Hematopoietic multipotent progenitor cell (in vitro differentiated cells): ENCODE data around the gene LLGL2. TPM values are rescaled to one million over a fixed set of nuclear protein-coding genes. Genes with fewer than 3 reads are reported as not detected.

Source experiments
- DNase-seq, 3 donors: peaks; one replicate each; pipeline ENCODE4 v3.0.0-alpha.2; 2011 to 2015; ENCODE audit warnings: low read depth in 2 of 3, low spot score in 2 of 3
- total RNA-seq: library from RNA; depleted of rRNA; stranded (reverse); fragments of >200 nt; gene quantifications from one replicate; pipeline ENCODE4 v1.2.3, GENCODE V29; 2012

Gene LLGL2
- total RNA-seq, 1 donor, result 42.5 TPM

DNA sequence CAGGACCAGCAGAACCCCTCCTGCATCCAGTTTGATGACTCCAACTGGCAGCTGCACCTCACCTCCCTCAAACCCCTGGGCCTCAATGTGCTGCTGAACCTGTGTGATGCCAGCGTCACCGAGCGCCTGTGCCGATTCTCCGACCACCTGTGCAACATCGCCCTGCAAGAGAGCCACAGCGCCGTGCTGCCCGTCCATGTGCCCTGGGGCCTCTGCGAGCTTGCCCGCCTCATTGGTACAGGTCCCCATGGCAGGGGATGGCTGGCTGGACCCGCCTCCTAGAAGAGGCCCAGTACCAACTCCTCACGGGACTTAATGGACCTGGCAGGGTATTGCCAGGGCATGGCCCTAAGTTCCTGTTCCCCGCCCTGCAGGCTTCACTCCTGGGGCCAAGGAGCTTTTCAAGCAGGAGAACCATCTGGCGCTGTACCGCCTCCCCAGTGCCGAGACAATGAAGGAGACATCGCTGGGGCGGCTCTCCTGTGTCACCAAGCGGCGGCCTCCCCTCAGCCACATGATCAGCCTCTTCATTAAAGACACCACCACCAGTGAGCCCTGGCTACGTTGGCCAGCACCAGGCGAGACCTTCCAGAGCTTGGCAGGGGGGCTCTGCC lies 32.8 kb upstream of the LLGL2 start:
- DNase-seq, result no peak

DNA sequence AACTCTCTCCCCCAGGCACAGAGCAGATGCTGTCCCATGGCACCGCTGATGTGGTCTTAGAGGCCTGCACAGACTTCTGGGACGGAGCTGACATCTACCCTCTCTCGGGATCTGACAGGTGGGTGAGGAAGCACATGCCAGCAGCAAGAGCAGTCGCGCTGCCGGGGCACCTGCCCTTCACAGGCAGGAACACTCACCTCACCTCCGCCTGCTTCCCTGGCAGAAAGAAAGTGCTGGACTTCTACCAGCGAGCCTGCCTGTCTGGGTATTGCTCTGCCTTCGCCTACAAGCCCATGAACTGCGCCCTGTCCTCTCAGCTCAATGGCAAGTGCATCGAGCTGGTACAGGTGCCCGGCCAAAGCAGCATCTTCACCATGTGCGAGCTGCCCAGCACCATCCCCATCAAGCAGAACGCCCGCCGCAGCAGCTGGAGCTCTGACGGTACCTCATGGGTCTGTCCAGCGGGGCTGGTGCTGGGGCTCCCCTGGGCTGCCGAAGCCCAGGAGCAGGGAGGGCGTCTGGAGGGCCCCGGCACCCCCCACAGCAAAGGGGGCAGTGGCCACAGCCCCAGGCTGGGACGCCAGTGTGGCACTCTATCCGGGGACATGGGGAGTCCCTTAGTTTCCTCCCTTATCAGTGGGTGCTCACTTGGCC lies 31.9 kb upstream of the LLGL2 start:
- no peak for DNase-seq

DNA sequence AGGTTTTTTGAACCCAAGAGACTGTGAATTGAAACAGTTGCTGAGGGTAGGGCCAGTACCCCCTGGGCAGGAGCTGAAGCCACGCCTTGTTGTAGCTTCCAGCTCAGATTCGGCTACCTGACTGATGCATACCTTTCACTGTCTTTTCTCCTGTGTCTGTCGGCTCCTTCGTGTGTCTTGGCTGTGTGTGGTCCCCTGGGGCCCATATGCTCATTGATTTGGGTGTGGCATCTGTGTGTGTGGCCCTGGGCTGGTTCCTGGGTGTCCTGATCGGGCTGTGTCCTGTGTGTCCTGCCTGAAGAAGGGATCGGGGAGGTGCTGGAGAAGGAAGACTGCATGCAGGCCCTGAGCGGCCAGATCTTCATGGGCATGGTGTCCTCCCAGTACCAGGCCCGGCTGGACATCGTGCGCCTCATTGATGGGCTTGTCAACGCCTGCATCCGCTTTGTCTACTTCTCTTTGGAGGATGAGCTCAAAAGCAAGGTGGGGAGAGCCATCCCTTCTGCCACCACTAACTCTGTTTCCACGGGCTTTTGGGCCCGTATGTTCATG lies 31.1 kb upstream of the LLGL2 start:
- DNase-seq, result no peak

DNA sequence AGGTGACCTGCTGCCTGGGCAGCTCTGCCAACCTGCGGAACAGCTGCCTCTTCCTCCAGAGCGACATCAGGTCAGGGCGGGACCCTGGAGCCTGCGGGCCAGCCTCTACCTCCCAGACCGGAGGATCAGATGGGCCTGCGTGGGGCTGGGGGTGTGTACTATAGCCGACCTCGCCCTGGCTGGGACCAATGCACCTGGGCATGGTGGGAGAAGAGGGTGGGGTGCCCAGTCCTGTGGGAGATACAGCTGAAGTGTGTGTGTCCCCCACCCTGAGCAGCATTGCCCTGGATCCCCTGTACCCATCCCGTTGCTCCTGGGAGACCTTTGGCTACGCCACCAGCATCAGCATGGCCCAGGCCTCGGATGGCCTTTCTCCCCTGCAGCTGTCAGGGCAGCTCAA lies 29.5 kb upstream of the LLGL2 start:
- no peak for DNase-seq

DNA sequence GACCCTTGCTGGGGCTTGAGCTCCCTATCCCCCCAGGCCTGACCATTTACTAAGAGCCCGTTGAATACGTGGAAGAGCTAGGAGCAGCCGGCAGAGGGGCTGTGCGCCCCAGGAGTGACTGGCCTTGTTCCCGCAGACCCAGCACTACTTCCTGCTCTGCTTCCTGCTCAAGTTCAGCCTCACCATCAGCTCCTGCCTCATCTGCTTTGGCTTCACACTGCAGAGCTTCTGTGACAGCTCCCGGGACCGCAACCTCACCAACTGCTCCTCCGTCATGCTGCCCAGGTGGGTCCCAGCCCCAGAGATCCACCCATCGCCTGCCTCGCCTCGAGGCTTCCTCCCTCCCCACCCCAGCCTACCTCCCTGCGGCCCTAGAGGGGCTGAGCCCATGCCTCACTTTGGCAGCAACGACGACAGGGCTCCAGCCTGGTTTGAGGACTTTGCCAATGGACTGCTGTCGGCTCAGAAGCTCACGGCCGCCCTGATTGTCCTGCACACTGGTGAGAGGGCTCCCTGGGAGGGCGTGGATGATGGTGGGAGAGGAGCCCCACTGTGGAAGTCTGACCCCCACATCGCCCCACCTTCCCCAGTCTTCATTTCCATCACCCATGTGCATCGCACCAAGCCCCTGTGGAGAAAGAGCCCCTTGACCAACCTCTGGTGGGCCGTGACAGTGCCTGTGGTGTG lies 27.3 kb upstream of the LLGL2 start:
- DNase-seq, result peak in 1 of 3 donors; percentile 46

DNA sequence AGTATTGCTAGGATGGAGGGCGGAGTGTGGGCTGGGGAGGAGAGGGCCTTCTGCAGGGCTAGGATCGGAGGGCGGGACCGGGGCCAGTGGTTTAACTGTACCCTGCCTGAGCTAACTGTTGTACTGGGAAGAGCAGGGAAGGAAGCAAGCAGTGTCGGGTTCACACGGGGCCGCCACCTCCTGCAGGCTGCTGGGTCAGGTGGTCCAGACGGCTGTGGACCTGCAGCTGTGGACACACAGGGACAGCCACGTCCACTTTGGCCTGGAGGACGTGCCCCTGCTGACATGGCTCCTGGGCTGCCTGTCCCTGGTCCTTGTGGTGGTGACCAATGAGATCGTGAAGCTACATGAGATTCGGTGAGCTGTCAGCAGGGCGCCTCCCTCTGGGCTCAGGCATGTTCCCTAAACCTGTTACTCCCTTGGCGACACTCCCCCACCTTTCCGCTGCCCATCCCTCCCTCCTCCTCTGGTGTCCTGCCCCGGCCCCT lies 26.7 kb upstream of the LLGL2 start:
- DNase-seq, result no peak

DNA sequence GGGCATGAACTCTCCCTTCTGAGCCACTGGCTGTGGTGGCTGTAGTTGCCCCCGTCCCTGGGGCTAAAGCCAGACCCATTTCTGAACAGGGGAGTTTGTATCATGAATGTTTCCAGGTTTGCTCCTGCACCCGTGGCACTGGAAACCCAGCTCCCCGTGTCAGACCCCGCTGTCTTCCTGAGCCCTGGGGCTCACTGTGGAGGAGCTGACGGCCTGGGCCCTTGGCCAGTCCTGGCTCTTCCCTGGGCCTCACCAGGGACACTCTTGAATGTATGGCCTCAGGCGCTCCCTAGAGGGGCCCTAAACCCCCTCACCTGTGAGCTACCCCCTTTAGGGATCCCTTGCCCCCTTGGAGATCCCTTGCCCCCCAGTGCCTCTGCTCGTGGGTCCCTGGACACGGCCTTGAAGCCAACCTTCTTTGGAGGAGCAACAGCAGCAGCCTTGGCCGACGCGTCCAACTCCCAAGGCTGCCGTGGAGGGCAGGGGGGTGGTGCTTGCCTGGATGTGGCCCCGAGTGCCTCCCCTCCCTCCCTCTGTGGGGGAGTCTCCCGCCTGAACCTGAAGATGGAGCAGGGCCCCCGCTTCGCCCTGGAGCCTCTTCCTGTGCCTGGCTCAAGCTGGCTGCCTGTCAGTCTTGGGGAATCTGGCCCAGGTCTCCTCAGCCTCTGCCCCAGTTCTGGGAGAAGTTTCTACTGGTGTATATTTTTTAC lies 26.0 kb upstream of the LLGL2 start:
- no peak for DNase-seq

DNA sequence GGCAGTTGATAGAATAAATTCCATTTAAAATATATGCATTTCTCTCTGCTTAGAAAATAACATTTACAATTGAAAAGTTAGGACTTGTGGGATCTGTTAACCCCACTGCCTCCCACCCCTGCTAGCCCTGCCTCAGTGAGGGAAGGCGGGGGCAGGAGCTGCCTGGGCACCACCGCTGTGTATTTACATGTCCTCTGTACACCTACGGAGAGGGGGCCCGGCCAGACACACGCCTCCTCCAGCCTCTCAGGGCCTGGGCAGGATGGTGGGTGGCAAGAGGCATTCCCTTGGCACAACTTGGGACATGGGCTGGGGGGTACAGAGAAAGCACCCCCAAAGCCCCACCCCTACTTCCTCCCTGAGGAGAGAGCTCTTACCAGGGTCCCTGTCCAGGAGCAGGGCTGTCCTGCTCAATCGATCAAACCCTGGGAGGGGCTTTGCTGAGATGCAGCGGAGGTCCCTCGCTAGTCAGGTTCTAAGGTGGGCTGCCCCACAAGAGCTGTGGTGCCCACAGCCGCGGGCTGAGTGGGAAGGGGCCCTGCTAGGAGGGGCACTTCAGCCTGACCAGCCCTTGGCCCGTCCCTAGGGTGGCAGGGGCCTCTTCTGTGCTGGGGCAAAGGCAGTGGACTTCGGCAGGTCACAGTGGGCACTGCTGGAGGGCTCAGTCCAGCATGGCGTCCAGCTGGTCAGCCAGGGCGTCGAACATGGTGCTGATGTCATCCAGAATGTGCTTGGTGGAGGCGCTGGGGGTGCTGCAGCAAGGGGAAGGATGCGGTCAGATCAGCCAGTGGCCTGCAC lies 24.9 kb upstream of the LLGL2 start:
- no peak for DNase-seq

DNA sequence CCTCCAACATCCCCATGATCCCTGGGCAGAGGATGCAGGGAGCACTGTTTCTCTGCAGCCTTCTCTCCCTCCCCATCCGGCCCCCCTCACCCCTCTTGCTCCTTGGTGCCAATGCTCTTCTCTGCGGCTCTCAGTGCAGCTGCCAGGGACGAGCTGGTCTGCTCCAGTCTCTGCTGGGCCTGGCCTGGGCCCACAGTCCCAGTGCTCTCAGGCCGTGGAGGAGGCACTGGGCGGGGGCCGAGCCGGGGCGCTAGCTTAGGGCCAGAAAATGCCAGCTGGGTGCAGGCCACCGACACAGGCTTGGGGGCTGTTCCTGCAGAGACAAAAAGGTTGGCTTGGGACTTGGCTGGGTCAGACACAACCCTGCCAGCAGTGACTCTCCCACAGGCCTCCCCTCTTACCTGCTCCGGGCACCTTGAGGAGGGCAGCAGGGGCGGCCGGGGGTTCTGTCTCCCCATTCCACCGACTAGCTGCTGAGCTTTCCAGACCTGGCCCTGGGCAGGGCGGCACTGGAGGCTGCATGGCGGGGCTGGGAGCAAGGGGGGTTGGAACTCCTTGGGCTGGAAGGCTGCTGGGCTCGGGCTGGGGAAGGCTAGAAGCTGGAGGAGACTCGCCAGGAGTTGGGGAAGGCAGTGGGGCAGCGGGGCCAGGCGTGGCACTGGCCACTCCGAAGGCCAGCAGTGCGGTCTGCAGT lies 24.0 kb upstream of the LLGL2 start:
- no peak for DNase-seq

DNA sequence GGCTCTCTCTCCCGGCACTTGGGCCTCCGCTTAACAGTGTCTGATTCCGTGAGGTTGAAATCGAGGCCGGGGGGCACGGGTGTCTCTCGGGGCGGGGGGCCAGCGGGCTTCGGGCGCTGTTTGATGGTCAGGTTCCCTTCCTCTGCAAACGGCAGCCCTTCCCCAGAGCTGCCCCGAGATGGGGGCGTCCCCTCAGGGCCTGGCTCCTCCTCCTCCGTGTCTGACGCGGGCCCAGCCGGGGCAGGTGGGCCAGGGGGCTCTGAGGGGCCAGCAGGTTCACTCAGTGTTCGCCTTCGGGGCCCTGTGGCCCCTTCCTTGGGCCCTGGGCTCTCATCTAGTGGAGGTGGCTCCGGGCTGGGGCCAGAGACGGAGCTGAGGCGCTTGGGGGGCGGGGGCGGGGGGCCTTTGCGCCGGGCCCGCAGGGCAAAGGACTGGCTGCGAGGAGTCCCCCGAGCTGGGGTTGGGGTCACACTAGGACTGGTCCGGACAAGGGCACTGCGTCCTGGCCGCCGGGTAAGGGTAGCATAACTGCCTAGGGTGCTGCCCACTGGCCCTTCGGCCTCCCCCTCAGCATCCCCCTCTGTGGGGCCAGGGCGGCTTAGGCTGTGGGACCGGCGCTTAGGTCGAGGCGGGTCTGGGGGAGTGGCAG lies 23.3 kb upstream of the LLGL2 start:
- no peak for DNase-seq

DNA sequence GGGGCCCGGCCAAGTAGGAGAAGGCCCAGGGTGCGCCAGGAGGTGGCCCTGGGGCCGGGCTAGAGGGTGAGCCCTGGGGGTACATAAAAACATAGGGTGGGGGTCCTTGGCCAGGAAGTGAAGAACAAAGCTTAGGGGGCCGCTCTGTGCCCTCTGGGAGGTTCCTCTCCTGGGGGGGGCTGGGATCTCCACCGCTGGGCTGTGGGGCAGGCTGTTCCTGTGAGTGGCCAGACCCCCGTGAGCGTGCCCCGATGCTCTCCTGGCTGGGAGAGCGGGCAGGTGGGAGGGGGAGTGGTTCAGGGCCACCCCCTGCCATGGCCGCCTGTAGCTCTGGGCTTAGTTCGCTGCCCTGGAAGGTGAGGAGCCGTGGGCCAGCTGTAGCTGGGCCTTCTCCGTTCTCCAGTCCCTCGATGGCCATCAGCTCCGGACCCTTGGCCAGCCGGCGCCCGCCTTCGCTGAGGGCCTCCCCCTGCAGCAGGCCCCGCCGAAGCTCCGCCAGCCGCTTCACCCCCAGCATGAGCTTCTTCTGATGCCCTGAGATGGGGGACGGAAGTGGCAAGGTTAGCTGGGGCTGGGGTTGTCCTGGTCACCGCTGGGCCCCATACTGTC lies 22.7 kb upstream of the LLGL2 start:
- no peak for DNase-seq

DNA sequence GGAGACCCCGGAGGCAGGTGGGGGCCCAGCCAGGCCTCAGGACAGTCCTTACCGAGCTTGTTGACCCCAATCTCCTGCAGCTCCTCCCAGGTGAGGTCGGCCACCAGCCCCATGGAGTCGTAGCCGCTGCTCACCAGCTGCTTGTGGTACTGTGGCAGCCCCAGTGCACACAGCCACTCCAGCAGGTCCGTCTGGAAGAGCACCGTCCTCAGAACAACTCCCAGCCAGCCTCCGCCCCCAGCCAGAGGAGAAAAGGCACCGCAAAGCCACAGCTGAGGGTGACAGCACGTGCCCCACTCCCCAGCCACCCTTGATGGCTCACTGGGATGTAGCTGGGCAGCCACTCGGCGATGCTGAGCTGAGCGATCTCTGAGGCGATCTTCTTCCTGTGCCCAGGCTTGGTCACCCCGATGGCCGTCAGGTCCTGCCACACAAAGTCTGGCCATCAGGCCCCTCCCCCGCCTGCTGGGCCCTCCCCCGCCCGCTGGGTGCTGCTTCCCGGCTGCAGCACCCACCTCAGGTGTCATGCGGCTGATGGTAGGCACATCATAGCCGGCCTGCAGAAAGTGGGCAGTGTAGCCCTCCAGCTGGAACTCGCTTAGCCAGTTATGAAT lies 22.1 kb upstream of the LLGL2 start:
- no peak for DNase-seq

DNA sequence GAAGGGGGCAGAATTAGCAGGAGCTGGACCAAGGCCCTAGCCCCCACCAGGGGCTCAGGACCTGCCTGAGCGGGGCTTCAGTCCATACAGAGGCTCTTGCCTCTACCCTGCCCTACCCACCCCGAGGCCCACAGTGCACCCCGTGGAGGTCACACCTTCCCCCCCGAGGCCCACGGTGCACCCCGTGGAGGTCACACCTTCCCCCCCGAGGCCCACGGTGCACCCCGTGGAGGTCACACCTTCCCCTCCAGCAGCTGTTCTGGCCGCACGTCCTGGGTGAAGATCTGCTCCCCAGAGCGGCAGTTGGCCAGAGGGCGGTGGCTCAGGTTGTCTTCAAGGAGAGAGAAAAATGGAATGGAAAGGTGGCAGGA lies 21.5 kb upstream of the LLGL2 start:
- no peak for DNase-seq

DNA sequence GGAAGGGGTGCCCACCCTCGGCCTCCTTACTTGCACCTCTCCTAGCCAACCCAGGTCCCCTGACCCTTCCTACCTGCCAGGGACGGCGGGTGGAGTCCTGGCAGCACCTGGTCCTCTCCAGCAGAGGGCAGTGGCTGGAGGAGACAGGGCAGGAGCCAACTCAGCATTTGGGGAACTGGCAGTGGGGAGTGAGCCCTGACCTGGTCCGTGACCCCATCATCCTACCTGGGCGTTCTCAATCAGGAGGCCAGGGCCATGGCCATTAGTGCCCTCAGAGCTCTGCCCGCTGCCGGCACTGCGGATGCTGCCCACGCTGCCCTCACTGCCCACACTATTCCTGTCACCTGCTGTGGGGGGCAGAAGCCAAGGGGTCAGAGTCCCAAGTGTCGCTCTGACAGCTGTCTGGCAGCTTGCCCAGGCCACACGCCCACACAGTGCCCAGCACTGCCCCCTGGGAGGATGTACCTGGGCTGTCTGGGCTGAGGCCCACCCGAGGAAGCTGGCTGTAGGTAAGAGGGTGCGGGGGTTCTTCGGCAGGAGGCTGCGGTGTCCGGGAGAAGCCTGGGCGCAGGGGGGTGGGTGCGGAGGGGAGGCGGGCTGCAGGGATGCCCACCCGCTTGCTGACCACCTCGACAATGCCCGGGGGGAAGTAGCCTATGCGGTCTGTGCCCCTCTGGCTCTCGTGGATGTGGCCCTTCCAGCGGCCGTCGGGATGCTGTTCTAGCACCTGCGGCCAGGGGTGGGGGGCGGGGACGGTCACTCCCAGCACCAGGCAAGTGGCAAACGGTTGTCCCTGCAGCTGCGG lies 20.9 kb upstream of the LLGL2 start:
- peak in 1 of 3 donors; percentile 53 for DNase-seq

DNA sequence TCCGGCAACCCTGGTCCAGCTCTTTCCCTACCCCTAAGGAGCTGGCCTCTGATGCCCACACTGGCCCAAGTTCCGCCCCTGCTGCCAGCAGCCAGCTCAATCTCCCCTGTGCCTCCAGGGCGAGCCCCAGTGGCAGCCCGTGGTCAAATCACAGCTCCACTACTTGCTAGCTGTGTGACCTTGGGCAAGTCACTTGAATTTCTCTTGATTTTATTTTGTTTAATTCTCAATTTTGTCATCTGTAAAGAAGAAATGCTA lies 20.4 kb upstream of the LLGL2 start:
- DNase-seq, result no peak

DNA sequence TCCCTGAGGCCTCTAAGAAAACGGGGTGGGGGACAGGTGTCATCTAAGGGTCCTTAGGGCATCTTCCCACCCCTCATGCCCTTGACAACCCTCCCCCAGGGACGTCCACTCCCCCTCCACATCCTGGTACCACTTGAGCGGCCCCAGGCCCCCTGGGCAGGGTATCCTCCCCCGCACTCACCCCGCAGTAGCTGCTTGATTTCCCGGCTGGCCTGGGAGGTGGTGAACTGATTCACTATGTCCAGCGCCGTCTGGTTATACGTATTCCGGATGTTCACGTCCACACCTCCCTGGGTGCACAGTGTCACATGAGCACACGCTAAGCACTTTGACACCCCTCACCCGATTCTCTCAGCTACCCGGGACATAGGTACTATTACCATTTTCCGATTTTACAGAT lies 19.9 kb upstream of the LLGL2 start:
- DNase-seq, result no peak

DNA sequence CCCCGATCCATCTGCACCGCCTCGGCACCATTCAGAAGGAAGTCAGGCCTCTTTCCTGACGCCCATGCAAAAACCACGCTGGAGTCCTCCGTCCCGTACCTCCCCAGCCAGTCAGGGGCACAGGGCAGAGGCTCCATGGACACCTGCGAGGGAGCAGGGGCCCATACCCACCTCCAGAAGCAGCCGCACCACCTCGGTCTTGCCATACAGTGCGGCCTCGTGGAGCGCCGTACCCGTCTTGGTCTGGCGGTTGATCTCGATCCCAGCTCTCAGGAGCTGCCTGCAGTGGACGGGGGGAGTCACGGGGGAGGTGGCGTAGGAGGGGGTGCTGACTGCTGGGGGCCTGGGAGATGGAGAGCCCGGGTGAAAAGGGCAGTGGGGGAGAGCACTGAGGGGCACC lies 19.4 kb upstream of the LLGL2 start:
- no peak for DNase-seq

DNA sequence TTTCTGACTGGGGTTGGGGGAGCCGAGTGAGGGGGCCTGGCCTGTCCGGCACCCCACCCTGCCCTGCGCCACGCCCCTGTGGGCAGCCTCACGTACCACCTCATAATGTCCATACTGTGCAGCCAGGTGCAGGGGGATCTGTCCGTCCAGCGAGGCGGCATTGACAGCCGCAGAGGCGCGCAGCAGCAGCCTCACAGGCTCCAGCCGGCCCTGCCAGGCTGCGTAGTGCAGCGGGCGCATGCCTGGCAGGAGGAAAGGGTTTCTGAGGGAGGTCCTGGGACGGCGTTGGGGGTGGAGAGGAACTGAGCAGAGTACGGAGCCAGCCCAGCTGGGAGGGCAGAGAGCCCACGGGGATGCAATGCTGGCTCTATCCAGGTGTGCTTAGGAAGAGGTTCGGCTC lies 18.6 kb upstream of the LLGL2 start:
- DNase-seq, result no peak
